DMS153 treated with DMSO at 0.1 percent for 48 hours (cell line): Measurements from ENCODE around the gene RIMS4.

ENCODE experiments used
- DNase-seq: peaks from one replicate; lab custom pipeline; 2025; ENCODE audit not compliant: unreplicated experiment; lab: John Stamatoyannopoulos, UW

RIMS4 gene

DNA sequence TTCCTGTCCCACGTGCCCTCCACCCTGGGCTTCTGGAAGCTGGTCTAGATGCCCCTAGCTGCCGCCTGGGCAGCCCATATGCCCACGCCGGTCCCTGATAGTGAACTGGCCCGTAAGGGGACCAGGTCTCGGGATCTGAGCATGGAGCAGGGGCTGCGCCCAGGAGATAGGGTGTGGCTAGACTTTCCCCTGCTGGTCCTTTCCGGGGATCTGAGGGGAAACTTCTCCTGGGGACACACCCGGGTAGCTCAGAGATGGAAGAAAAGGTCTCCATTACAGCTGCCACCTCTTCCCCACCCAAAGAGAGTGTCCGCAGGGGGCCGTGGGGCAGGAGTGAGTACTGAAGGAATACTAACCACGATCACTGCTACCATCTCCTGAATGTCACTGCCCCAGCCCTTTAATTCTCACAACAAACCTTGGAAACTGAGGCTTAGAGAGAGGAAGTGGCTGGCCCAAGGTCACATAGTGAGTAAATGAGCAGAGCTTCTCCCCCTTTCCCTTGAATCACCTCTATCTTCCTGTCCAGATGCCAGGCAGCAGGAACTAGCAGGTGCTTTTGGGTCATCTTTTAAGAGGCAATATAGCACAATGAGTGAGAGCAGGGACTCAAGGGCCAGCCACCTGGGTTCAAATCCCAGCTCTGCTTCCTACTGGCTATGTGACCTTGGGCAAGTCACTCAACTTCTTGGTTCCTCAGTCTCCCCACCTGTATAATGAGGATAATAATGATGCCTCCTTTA, 107.0 kb downstream of the RIMS4 start:
- no peak for DNase-seq

DNA sequence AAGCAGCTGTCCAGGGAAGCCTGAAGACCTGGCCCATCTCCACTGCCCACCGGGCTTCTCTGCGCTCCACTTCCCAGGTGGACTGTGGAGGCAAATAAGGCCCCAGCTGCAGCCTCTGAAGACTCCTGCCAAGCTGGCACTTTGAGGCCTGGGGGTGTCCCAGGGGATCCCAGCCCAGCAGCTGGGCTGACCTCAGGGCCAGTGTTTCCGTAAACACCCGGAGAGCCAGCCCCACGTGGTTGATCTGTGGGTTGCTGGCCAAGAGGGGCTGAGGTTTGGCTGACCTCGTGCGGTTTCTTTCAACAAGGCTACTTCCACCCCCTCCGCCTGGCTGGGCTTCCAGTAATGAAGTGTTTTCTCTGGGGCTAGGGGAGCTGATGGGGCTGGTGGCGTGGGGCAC, 107.6 kb downstream of the RIMS4 start:
- no peak for DNase-seq

DNA sequence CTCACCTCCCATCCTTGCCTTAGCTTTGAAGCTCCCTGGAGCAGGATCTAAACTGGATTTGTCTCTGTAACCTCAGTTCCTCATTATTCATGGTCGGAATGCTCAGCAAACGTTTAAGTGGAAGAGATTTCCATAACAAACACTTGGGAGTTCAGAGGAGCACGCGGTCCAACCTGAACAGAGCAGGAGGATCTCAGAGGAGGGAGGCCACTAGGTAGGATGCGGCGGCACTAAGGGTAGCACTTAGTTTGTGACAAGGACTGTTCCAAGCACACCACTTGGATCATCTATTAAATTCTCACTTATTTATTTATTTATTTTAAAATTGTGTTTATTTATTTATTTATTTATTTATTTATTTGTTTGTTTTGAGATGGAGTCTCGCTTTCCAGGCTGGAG, 108.5 kb downstream of the RIMS4 start:
- no peak for DNase-seq
